CD4-positive, alpha-beta T cell treated with Interleukin-4 for 1 hour (primary cell): ENCODE data around the gene ARL13B.
A peak's percentile ranks its signal among the peaks of the same experiment; 100 is the strongest.
"Not testable (repeated sequence)": the region's sequence is repeated elsewhere in the genome, so short reads cannot be mapped to it uniquely, and the experiment has no call there.

Experiments
- DNase-seq, 2 donors: peaks; one replicate each; pipeline ENCODE4 v3.0.0-alpha.2; 2020 to 2022

The ARL13B gene

GRCh38 chr3:93979850-93980676 lies at the start of gene ARL13B:
Gene ARL13B (plus strand): TSS chr3:93980155. CDS start chr3:93980424, 269 bp downstream.
- DNase-seq, result peak; percentile 96 to 97

DNA sequence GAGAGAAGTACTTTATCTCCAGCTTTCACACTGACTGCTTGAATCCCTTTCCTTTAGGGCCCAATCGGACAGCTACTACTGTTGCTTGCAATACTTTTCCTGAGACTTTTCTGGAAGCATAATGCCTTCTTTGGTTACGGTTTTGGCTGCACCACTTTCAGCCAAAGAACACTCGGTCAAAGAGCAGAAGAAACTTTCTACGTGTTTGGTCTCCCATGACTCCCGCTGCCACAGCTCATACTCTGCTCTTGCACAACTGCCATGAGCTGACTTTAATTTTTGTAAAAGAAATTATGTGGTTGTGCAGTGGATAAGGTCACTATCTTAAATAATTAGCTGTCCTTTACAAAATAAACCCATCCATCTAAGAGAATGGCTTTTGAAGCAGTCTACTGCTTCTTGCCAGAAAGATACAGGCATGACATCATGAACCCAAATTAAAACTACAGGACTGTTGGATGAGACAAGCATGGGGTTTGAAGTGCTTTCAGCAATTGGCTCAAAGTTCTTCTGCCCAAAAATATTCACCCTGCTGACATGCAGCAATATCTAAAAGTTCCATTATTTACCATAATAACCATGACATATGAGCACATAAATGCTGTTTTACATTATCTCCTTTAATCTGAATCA lies 48.2 kb upstream of the ARL13B start:
- DNase-seq, result no peak

DNA sequence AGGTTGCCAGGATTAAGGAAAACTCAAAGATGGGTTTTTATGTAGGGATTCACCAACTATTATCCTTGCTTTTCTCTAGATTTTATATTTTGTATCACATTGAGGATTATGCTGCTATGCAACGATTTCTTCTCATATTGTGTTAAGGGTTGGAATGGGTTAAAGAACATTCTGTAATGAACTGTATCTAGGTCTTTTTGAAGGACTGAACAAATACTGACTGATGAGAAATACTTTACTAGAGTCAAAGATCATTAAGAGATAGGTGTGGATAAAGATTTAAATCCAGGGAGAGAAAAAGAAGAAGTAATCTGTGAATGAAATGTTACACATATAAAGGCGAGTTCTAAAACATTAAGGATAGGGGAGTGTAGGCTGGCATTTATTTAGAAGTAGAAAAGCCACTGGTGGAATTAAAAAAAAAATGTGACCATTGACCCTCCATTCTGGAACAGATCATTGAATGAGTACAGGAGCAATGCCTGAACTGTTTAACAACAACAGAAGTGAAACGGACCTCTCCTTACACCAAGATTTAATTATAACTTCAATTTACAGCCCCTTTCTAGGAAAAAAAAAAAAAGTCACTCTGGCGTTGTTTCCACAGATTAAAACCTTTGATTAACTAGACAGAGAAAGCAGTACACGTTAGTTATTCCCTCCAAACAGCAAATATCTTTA lies 45.4 kb upstream of the ARL13B start:
- no peak for DNase-seq

DNA sequence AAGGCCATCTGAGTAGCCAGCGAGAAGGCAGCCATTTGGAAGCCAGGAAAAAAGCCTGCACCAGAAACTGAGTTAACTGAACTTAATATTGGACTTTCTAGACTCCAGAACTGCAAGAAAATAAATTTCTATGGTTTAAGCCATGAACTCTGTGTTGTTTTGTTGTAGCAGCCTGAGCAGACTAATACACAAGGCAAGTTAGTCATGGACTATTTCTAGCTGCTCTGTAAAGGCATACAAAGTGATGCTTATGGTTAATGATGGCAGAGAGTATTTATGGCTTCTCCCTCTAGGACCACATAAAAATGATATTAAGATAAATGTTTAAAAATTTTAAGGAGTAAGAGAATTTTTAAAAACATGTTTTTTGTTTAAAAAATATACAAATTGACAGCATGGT lies 43.4 kb upstream of the ARL13B start:
- DNase-seq, result no peak

- not testable (repeated sequence) for DNase-seq
These were observed 42.5 kb upstream of the ARL13B start for GRCh38 chr3:93937485-93937884.

DNA sequence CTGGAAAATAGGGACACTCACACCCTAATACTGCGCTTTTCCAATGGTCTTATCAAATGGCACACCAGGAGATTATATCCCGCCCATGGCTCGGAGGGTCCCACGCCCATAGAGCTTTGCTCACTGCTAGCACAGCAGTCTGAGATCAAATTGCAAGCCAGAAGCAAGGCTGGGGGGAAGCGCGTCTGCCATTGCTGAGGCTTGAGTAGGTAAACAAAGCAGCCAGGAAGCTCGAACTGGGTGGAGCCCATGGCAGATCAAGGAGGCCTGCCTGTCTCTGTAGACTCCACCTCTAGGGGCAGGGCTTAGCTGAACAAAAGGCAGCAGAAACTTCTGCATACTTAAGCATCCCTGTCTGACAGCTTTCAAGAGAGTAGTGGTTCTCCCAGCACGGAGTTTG lies 30.0 kb upstream of the ARL13B start:
- DNase-seq, result not testable (repeated sequence)

GRCh38 chr3:93961026-93961425 lies 18.9 kb upstream of the ARL13B start:
- no peak for DNase-seq

DNA sequence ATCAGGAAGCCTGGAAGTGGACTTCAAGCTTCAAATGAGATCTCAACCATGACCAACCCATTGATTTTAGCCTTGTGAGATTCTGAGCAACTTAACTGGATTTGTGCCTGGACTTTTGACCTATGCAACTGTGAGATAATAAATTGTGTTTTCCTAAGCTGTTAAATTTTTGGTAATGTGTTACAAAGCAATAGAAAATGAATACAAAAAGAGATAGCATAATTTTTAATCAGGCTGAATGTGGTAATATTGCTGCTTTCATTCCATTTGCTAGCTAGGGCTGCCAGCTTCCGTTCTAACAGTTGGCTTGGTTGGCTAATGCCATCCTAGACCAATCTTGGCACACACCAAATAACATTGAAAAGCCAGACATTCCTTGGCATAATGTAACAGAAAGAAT lies 18.5 kb upstream of the ARL13B start:
- DNase-seq, result no peak

GRCh38 chr3:93962798-93963197 lies 17.2 kb upstream of the ARL13B start:
- no peak for DNase-seq

GRCh38 chr3:93965106-93965505 lies 14.8 kb upstream of the ARL13B start:
- not testable (repeated sequence) for DNase-seq

DNA sequence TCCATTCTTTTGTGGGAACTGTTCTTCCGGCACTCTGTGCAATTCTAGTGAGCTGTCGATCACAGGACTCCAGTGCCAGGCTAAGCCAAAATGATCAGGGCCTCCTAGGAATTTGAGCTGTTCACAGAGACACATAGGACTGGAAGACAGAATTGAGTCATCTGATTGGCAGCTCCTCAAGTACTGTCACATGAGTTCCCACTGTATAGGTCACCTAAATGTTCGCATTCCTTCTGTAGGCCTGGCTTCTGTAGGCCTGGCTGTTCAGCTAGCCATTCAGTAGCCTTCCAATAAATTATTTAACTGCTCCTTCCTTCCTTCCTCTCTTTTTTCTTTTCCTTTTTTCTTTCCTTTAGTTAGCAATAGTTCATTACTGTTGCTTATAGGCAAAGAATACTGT lies 10.5 kb upstream of the ARL13B start:
- no peak for DNase-seq

DNA sequence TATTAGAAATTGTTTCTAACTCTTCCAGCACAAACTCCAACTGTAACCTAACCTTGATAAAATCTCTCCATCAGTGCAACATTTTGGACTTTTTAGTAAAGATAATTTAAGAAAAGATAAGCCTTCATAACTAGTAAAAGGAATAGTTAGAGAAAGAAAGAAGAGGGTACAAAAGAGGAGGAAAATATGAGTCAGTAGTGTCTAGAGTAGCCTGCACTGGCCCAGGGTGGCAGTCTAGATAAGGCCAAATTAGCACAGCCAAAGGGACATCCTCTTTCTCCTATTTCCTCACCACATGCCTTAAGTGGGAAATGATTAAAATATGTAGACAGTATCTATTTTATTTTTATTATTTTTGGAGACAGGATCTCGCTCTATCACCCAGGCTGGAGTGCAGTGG lies 10.0 kb upstream of the ARL13B start:
- no peak for DNase-seq

- DNase-seq, result peak; percentile 24 to 36
These were observed 6.5 kb upstream of the ARL13B start, which contains the start of gene PROS1 for GRCh38 chr3:93973131-93974126. Gene PROS1 (minus strand): TSS chr3:93973896. CDS start chr3:93973749, 147 bp downstream.

GRCh38 chr3:93981649-93982048 lies 1.7 kb downstream of the ARL13B start:
- DNase-seq, result no peak

DNA sequence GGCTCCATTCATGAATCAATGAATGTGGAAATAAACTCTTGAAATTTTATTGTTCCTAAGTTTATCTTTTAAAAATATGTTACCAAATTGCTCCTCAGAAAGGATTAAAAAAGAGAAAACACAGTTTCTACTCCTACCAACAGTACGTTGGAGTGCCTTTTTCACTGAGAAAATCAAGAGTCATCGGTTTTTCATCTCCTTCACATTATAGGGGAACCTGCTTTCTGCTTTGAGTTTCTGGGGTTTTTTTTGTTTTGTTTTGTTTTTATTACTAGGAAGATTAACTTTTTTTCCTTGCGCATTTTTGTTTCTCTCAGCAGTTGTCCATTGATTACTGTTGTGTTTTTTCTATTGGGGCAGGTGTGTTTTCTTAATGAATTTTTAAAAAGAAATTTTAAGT lies 3.5 kb downstream of the ARL13B start:
- no peak for DNase-seq

DNA sequence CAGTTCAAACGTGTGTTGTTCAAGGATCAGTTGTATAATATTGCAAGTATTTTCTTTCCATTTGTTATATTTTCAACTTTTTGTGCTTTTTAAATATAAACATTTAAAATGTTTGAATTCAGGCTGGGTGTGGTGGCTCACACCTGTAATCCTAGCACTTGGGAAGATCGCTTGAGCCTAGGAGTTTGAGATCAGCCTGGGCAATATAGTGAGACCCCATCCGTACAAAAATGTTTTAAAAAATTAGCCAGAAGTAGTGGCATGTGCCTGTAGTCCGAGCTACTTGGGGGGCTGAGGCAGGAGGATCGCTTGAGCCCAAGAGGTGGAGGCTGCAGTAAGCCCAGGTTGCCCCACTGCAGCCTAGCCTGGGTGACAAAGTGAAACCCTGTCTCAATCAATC lies 4.7 kb downstream of the ARL13B start:
- DNase-seq, result no peak

DNA sequence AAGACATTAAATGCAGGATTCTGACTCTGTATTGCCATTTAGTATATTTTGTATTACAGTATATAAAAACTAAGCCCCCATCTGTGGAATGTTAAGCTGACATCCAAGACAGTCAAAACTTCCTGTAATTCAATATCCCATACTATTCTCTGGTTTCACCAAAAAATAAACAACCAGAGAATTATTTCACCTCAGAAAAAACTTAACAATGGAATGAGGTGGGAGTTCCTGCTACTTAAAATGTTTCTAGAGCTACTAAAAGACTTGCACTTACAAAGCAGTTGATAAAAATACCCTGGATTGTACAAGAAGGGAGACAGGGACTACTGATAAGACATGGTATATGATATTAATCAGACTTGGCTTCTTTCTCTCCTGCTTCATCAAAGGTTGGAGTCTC lies 8.3 kb downstream of the ARL13B start:
- no peak for DNase-seq

- DNase-seq, result no peak
These were observed 8.8 kb downstream of the ARL13B start for GRCh38 chr3:93988764-93989163.

DNA sequence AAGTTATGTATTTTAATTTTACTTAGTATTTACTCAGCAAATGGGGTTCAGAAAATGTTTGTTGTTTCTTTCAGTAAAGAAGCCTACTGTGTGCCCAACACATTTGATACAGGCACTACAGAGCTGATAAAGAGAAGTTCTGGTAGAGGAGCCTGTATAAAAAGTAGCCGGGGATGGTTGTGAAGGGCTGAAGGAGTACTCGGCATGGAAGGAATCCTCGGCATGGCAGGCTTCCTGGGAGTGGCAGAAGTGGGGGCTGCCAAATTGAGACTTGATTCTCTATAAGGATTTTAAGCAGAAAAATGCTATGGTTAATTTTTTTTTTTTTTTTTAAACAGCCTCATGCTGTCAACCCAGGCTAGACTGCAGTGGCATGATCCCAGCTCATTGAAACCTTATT lies 9.3 kb downstream of the ARL13B start:
- no peak for DNase-seq

- DNase-seq, result no peak
These were observed 11.7 kb downstream of the ARL13B start for GRCh38 chr3:93991631-93992030.

DNA sequence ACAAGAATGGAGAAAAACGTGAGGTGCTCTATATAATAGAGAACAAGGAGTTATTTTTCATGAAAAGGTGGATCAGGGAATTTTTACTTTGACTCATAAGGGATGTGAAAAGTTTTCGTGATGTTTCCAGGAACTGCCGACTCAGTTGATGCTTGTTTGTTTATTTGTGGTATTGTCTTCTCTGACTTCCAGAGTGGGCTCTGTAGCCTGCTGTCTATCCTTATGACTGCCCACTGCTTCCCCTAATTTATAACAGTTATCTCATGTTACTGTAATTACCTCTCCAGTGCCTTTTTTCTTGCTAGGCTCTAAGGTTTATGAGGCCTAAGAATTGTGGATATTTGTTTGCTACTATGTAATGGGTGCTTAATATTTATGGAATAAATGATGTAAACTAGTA lies 12.3 kb downstream of the ARL13B start:
- no peak for DNase-seq

DNA sequence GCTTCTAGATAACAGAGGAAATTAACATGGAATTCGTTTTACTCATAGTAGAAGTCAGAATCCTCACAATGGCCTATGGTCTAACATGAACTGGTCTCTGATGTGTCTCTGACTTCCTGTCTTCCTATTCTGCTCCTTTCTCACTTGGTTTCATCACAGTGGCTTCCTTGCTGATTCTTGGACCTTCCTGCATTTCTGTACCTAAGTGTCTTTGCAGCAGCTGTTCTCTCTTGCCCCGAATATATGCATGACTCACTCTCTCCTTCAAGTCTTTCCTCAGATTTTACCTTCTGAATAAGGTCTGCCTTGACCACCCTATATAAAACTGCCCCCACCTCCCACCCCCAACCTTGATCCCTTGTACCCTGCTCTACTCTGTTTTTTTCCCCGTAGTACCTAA lies 14.1 kb downstream of the ARL13B start:
- no peak for DNase-seq

- no peak for DNase-seq
These were observed 21.2 kb downstream of the ARL13B start for GRCh38 chr3:94001191-94001590.
